HG03469 (cell line): ENCODE data around the gene TTLL4.
"Not testable (repeated sequence)": the region's sequence is repeated elsewhere in the genome, so short reads cannot be mapped to it uniquely, and the experiment has no call there.

Source experiments
- ATAC-seq: cut with Tn5 transposase; IDR thresholded peaks from one replicate; pipeline ENCODE4 v1.9.1; 2021; ENCODE audit warnings: mild to moderate bottlenecking, moderate library complexity, moderate number of reproducible peaks; ENCODE audit not compliant: unreplicated experiment

TTLL4 gene

DNA sequence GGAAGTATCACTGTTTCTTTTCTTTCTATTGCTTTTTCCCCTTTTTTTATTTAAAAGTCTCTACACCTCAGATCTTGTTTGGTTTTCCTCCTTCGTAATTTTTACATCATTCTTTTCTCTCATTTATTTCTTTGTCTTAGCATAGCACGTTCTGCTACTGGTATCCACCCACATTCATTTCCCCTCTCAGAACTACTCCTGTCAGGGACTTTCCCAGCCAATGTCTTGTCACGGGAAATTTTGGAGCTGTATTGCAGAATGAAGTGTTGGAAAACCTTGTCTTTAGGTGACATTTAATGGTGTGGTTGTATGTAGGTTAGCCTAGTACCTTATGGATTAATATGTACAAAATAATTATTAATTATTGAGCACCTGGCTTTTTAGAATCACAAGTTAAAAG lies 34.0 kb downstream of the TTLL4 start:
- no peak for ATAC-seq

DNA sequence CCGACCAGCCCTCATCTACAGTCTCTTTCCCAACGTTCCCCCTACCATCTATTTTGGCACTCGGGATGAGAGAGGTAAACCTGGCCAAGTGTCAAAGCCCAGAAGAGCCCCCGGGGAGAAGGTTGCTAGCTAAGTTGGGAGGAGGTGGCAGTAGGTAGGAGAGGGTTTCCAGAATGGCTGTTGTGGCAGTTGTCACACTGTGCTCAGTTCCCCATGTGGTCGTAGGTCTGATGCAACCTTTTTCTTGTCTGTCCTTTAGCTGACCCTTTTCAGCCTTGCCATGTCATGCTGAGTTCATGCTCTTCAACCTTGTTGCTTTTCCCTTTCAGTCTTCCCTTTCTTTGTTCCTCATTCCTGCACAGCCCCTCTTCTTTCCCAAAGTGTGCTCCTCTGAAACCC lies 34.5 kb downstream of the TTLL4 start:
- ATAC-seq: no peak

- no peak for ATAC-seq
Observed at GRCh38 chr2:218745559-218746469, 35.2 kb downstream of the TTLL4 start.

DNA sequence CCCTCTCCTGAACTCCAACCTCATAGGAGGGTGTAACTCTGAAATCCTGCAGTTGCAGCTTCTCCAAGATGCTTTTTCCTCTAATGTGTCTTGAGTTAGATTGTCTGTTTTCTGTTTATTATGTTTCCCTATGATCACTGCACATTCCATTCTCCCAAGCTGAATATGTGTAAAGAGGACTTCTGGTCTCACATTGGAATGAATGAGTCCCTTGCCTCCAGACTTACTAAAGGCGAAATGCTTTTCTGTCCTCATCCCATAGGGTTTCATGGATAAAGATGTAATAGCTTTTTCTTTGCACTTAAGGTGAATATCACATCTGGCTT lies 35.8 kb downstream of the TTLL4 start:
- ATAC-seq: no peak

- no peak for ATAC-seq
Observed at GRCh38 chr2:218746960-218747359, 36.3 kb downstream of the TTLL4 start.

- ATAC-seq: no peak
Observed at GRCh38 chr2:218748741-218749441, 38.3 kb downstream of the TTLL4 start.

GRCh38 chr2:218754201-218754600 lies 43.6 kb downstream of the TTLL4 start:
- ATAC-seq: no peak

DNA sequence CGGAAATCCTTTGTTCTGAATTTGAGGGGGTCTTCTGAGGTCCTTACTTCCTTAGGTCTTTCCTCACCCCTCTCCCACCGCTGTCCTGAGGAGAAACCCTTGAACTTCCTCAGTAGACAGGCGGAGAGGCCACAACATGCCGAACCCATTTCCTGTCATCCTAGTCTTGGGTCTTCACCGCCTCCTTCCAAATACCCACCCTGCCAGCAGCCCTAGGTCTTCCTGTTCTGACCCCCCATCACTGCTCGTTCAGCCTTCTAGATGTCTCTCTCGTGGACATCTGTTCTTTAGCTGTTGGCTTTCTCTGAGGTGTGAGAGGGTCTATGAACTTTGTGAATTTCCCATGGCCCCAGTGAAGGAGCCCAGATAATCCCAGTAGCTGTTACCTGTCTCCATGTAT lies 44.1 kb downstream of the TTLL4 start:
- no peak for ATAC-seq

DNA sequence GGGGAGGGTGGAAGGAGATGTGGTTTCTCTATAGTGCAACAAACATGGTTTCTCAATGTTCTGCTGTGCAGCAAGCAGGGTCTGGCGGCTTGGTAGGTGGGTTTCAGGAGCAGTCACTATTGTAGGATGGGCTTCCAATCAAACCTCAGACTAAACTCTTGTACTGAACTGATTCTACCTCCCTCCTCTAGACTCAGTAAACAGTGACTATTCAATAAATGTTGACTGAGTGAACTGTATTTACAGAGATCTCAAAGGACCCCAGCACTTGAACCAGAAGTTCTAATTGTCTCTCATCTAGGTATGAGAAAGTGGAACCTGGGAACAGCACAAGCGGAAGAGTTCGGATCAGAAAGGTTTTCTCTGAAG lies 44.5 kb downstream of the TTLL4 start:
- ATAC-seq: no peak

- no peak for ATAC-seq
Observed at GRCh38 chr2:218755567-218756404, 45.2 kb downstream of the TTLL4 start.

- no peak for ATAC-seq
Observed at GRCh38 chr2:218756599-218757377, 46.2 kb downstream of the TTLL4 start.

GRCh38 chr2:218761795-218762194 lies 51.2 kb downstream of the TTLL4 start:
- ATAC-seq: no peak

DNA sequence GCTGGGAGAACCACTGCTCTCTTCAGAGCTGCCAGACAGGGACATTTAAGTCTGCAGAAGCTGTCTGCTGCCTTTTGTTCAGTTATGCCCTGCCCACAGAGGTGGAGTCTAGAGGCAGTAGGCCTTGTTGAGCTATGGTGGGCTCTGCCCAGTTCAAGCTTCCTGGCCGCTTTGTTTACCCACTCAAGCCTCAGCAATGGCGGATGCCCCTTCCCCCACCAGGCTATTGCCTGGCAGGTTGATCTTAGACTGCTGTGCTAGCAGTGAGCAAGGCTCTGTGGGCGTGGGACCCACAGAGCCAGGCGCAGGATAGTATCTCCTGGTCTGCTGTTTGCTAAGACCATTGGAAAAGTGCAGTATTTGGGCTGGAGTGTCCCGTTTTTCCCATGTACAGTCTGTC lies 62.1 kb downstream of the TTLL4 start:
- ATAC-seq: not testable (repeated sequence)

DNA sequence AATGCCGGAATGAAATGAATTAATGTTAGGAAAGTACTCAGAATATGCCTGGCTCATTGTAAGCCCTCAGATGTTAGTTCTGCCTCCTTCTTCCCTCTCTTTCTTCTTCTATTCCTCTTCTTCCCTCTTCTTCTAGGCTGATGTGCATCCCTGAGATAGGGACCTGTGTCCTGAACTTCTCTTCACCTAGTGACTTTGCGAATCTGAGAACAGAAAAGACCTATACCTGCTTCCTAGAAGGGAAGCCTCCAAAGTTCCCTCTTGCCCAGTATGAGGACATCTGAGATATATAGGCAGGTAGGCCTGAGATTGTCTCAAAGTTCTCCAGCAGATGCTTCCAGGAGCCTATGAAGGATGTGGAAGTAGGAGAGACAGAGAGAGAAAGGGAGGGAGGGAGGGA lies 63.2 kb downstream of the TTLL4 start:
- ATAC-seq: no peak

GRCh38 chr2:218776488-218776887 lies 65.9 kb downstream of the TTLL4 start:
- no peak for ATAC-seq

DNA sequence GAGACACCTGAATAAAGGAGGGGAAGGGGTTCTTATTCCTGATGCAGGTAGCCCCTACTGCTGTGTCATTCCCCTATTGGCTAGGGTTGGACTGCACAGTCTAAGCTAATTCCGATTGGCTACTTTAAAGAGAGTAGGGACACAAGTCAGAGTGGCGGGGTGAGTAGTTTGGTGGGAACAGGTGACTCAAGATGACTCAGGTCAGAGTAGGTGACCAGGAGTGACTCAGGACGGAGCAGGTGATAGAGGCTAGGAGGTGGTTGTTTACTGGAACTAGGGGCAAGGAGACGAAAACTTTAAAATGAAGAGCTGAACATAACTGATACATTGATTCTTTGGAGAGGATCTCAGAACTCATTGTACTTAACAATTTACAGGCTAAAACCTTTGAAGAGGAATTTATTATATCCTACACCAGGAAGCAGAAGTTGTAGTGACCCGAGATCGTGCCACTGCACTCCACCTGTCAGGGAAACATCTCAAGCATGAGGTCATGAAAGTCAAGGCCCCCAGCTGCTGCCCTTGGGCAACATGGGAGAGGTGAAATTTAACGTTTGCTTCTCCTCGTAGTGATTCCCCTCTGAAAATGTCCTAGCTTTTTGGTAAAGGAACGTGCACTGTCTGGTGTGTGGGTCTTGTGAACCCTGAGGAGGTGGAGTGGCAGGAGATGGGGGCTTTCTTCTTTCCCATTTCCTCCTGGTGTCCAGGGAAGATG lies 66.8 kb downstream of the TTLL4 start:
- ATAC-seq: no peak

GRCh38 chr2:218780046-218780445 lies 69.4 kb downstream of the TTLL4 start:
- no peak for ATAC-seq

- ATAC-seq: no peak
Observed at GRCh38 chr2:218780851-218781690, 70.4 kb downstream of the TTLL4 start.
